Suprapubic skin (tissue), 4 donors: ENCODE data around the gene OAS1.
A peak's percentile ranks its signal among the peaks of the same experiment; 100 is the strongest.

ENCODE experiments used
- CTCF ChIP-seq, 2 donors: fragments of 200-600 bp in 1 of 2; fragments of 450-650 bp in 1 of 2; sonication (generic) in 1 of 2; IDR thresholded peaks; one replicate each; pipeline ENCODE4 v1.5.1; 2016 to 2019; ENCODE audit warnings: antibody characterized with exemption in 2 of 2, mild to moderate bottlenecking in 1 of 2, moderate library complexity in 1 of 2
- EP300 ChIP-seq: sonication (generic); formaldehyde crosslinking; IDR thresholded peaks from one replicate; pipeline ENCODE4 v1.6.1; 2017; ENCODE audit warnings: antibody characterized with exemption
- POLR2A ChIP-seq, 2 donors: fragments of 450-650 bp; IDR thresholded peaks; one replicate each; pipeline ENCODE4 v1.6.1; 2017; ENCODE audit warnings: antibody characterized with exemption in 2 of 2, mild to moderate bottlenecking in 2 of 2, moderate library complexity in 2 of 2
- POLR2AphosphoS5 ChIP-seq, 3 donors: sonication (generic); formaldehyde crosslinking; IDR thresholded peaks; one replicate each; pipeline ENCODE4 v1.6.1; 2017; ENCODE audit warnings: antibody characterized with exemption in 3 of 3

- TF ChIP-seq EP300 (no peak), CTCF (IDR thresholded peaks at IDR 0.05) (no peak), POLR2A (IDR thresholded peaks at IDR 0.05) (no peak), POLR2AphosphoS5 (IDR thresholded peaks at IDR 0.05) (peak in 1 of 3 donors; percentile 22)
These were observed 31.3 kb downstream of the OAS1 start, which contains the start of gene OAS3 for GRCh38 chr12:112937741-112938719.
